Loucy (cell line): ENCODE measurements around the gene KIF26A.

Experiments
- EZH2phosphoT487 ChIP-seq: fragments of 200-600 bp; IDR thresholded peaks from 2 replicates; pipeline ENCODE4 v1.6.1; 2018; ENCODE audit warnings: antibody characterized with exemption, mild to moderate bottlenecking, moderate library complexity, borderline replicate concordance
- TF ChIP-seq, protein P1 (sequence below): fragments of 200-600 bp; sonication (generic); conservative IDR thresholded peaks from 2 replicates; pipeline ENCODE4 v1.5.1; 2014; ENCODE audit warnings: mild to moderate bottlenecking, antibody characterized with exemption, low read length

DNA sequence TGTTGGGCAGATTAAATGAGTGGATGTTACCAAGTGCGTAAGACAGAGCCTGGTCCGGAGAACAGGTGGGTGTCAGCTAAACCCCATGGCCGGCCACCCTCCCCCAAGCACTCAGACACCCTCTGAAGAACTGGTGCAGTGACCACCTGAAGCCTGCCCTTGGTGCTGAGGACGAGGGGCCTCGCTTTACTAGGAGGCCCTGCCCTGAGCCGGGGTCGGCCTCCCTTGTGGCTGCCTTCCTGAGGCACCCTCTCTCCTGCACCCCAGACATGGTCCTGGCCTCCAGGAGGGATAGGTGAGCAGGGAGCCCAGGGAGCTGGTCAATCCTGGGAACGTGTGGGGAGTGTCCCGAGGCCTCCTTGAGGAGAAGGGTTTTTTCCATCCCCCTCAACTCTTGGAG lies 4.9 kb upstream of the KIF26A start:
- TF ChIP-seq, protein P1, sequence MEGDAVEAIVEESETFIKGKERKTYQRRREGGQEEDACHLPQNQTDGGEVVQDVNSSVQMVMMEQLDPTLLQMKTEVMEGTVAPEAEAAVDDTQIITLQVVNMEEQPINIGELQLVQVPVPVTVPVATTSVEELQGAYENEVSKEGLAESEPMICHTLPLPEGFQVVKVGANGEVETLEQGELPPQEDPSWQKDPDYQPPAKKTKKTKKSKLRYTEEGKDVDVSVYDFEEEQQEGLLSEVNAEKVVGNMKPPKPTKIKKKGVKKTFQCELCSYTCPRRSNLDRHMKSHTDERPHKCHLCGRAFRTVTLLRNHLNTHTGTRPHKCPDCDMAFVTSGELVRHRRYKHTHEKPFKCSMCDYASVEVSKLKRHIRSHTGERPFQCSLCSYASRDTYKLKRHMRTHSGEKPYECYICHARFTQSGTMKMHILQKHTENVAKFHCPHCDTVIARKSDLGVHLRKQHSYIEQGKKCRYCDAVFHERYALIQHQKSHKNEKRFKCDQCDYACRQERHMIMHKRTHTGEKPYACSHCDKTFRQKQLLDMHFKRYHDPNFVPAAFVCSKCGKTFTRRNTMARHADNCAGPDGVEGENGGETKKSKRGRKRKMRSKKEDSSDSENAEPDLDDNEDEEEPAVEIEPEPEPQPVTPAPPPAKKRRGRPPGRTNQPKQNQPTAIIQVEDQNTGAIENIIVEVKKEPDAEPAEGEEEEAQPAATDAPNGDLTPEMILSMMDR, result no peak
- no peak for TF ChIP-seq EZH2phosphoT487
